AG09309 (cell line): ENCODE data around the gene SOHLH2.

Source experiments
- DNase-seq: peaks from one replicate; pipeline ENCODE4 v3.0.0-alpha.2; 2010; ENCODE audit warnings: low read depth
- H3K4me3 ChIP-seq: 2 replicates; pipeline ENCODE4 v1.5.1; 2011; ENCODE audit warnings: mild to moderate bottlenecking, low read depth, low read length, moderate library complexity; ENCODE audit not compliant: control insufficient read depth
- TF ChIP-seq, protein P1 (sequence below): IDR thresholded peaks from 2 replicates; pipeline ENCODE4 v1.5.1; 2011; ENCODE audit warnings: mild to moderate bottlenecking, low read depth, low read length, inconsistent platforms; ENCODE audit not compliant: insufficient read depth, control insufficient read depth; ENCODE audit errors: missing control alignments

SOHLH2 gene

DNA sequence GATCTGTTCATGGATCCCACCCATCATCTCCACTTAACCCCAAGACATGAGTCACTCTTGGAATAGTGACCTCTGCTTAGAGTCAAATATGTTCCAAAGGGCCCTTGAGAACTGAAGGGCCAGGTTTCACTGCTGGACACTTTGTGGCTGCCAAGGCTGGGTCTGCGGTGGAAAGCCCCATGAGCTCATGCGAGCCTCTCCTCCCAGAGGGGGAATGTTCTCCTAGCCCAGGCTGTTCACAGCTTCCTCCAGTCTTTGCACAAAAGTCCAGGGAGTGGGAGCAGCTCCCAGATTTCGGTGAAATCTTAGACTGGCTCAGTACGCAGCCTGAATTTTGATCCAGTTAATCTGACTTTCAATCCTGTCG is 82.4 kb downstream of the SOHLH2 start:
- H3K4me3 ChIP-seq = no peak overlapping the region
- DNase-seq = no peak
- TF ChIP-seq, protein P1, sequence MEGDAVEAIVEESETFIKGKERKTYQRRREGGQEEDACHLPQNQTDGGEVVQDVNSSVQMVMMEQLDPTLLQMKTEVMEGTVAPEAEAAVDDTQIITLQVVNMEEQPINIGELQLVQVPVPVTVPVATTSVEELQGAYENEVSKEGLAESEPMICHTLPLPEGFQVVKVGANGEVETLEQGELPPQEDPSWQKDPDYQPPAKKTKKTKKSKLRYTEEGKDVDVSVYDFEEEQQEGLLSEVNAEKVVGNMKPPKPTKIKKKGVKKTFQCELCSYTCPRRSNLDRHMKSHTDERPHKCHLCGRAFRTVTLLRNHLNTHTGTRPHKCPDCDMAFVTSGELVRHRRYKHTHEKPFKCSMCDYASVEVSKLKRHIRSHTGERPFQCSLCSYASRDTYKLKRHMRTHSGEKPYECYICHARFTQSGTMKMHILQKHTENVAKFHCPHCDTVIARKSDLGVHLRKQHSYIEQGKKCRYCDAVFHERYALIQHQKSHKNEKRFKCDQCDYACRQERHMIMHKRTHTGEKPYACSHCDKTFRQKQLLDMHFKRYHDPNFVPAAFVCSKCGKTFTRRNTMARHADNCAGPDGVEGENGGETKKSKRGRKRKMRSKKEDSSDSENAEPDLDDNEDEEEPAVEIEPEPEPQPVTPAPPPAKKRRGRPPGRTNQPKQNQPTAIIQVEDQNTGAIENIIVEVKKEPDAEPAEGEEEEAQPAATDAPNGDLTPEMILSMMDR = no peak

GRCh38 chr13:36131222-36131930 is 83.0 kb downstream of the SOHLH2 start, which contains the start of gene DCLK1:
Gene DCLK1, minus strand, starts transcription at chr13:36131382.
- DNase-seq = no peak
- H3K4me3 ChIP-seq = peak within 1 kb of the TSS; percentile 45
- TF ChIP-seq, protein P1 = no peak

DNA sequence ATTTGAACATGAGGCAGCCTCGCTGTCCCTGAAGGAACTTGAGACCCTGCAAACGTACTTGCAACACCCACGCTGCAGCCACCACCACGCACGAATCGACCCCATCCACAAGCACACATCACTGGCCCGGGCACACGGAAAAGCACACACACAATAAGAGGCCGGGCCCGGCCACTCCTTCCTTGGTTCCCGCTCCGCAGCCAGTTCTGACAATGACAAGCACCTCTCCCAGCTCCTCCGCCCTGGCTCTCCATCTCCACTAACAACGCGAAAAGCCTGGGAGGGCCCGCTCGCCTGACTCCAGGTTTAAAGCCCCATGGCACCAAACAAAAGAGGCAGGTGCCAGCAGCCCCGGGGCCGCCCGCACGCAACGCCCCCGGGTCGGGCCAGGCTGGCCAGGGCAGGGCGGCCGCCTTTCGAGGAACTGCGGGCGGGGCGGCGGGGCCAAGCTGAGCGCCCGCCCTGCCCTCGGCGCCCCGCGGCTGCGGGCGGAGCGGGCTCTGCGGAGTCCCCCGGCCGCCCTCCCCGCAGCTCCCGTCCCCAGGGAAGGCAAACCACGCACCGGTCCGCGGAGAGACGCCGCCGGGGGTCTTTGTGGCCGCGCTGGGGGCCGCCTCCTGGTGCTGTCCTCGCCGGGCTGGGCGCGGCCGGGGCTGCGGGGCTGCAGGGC is 83.7 kb downstream of the SOHLH2 start:
- TF ChIP-seq, protein P1 = no peak

GRCh38 chr13:36130193-36130551 is 84.2 kb downstream of the SOHLH2 start:
- H3K4me3 ChIP-seq = peak overlapping the region; percentile 24; the same call in 1 of the 2 replicates
- DNase-seq = no peak
- TF ChIP-seq, protein P1 = no peak

More for the DNA sequence above, 83.7 kb downstream of the SOHLH2 start:
- no peak for DNase-seq
- peak overlapping the region; percentile 45 for H3K4me3 ChIP-seq

DNA sequence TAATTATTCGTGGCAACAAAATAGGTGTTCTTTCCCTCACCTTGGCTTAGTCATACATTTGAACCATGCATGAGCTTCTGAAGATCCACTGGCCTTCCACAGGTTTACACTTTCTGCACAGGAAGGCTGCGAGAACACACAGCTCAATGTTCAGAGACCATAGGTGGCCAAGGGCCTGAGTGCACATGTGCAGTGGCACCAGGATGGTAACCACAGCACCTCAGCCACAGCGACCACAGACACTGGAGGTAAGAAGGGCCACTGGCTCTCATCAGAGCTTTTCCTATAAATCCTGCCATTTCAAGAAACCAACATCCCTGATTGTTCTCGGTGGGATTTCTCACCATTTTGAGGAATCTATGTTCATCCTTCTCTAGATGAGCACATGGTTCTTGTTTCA is 84.8 kb downstream of the SOHLH2 start:
- no peak overlapping the region for H3K4me3 ChIP-seq
- TF ChIP-seq, protein P1 = no peak
- no peak for DNase-seq

- TF ChIP-seq, protein P1 = no peak
- DNase-seq = no peak
- H3K4me3 ChIP-seq = no peak overlapping the region
Observed at GRCh38 chr13:36126491-36126890, 87.9 kb downstream of the SOHLH2 start.
